CD1c-positive myeloid dendritic cell (primary cell): ENCODE measurements around the gene CCDC50.

Experiments
- DNase-seq: peaks from one replicate; pipeline ENCODE4 v3.0.0-alpha.2; 2016; ENCODE audit errors: extremely low spot score

Gene CCDC50

GRCh38 chr3:191425322-191425734 is 96.1 kb downstream of the CCDC50 start:
- DNase-seq: no peak

GRCh38 chr3:191426311-191426710 is 97.1 kb downstream of the CCDC50 start:
- no peak for DNase-seq

DNA sequence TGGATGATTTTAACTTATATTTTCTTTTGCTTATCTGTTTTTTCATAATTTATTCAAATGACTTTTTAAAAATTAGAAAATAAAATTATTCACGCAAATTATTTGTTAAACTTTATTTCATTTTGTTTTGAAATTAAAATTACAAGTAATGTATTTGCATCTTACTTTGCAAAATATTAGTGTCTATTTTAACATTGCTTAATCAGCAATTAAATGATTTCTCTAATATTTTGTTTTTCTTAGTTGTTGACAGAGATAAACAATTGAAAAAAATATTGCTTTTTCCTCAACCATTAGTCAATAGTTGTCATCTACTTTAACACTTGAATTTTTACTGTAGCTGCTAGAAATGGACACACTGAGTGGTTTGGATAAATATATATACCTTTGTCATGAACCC is 99.0 kb downstream of the CCDC50 start:
- no peak for DNase-seq

DNA sequence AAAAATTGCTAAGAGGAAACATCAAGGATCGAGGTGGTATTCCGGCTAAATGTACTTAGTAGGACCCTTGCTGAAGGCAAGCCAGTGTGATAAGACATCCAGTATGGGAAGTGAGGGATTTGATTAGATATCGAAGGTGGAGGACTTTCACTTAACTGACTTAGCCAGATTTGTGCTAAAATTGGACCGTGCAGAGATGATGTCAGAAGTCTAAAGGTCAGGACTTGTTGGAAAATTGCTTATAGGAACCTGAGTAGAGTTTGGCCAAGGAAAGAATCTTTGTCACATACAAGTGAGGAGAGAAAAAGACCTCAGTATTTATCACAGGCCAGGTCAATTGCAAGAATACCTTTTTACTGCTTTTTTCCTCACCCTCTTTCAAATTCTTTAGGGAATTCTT is 100.9 kb downstream of the CCDC50 start:
- no peak for DNase-seq

GRCh38 chr3:191431160-191431822 is 102.1 kb downstream of the CCDC50 start:
- DNase-seq: no peak

- no peak for DNase-seq
Observed at GRCh38 chr3:191432162-191432561, 103.0 kb downstream of the CCDC50 start.

DNA sequence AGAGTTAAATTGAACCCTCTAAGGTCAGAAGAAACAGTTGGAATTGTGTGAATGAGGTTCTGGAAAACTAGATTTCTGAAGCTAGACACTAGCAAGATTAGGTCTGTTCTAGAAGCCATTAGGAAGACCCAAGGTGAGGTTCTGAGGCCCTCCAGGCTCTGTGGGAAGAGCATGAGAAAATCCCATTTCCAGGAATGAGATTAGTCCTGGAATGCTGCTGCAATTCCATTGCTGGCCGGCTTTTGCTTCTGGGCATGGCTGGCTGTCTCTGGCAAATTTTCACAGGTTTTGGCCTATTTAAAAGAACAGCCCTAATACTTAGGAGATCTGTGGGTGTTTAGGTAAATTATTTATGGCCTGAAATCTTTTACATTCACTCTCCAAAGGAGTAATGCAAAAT is 104.8 kb downstream of the CCDC50 start:
- no peak for DNase-seq

- peak; percentile 7 for DNase-seq
Observed at GRCh38 chr3:191435981-191436380, 106.8 kb downstream of the CCDC50 start.

DNA sequence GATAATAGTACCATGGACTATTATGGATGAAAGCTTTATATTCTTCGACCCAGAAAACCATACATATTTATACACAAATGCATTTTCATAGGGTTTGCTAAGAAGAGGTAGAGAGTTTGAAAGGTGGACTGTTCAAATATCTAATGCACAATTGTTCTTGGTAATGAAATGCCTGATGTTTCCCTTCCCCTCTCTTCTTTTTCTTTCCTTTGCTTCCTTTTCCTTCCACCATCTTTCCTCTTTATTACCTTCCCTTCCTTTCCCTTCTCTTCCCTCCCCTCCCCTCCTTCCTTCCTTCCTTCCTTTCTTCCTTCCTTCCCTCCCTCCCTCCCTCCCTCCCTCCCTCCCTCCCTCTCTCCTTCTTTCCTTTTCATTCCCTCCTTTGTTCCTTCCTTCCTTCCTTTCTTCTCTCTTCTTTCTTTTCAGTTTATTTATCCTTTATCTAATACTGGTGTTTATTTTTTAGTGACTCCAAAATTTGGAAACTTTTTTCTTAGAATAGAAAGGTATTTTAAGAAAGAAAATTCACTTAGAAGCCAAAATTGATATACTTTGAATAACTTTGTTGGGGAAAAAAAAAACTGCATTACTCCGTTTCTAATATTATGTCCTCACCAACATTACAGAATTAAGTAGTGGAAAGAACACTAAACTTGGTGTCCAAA is 109.1 kb downstream of the CCDC50 start:
- DNase-seq: no peak

DNA sequence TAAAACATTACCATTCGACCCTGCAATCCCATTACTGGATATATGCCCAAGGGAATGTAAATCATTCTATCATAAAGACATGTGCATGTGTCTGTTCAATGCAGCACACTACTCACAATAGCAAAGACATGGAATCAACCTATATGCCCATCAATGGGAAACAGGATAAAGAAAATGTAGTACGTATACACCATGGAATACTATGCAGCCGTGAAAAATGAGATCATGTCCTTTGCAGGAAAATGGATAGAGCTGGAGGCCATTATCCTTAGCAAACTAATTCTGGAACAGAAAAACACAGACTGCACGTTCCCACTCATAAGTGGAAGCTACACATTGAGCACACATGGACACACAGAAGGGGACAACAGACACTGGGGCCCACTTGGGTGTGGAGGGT is 111.3 kb downstream of the CCDC50 start:
- no peak for DNase-seq

DNA sequence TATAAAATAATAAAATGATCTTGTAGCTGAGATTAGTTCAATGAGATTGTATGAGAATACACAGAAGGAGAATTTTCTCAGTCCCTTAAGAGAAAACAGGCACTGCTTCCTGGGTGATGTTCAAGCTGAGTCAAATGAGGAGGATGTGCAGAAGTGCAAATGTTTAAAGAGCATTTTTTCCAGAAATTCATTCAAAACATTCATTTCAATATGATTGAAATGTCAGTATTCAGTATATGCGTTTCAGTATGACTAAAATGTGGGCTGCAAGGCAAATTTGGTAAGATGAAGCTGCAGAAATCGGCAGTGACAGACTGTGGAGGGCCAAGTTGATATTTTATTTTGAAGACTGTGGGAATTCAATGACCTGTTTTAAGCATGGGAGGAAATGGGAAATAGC is 112.5 kb downstream of the CCDC50 start:
- no peak for DNase-seq

DNA sequence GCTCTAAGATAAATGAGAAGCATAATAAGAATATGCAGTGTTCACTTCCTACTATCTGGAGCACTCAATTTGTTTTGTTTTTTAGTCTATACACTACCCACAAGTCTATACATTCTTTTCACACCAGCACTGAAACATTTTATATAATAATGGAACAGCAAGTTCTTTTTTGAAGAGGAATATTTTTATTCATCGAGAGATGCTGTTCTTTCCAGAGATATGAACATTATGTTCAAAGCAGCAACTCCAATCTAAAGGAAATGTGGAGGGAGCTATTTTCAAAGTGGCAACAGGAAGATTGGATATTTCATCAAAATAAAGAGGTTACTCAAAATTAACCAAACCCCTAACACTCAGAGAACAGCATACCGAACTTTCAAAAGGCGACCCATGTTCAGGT is 115.4 kb downstream of the CCDC50 start:
- no peak for DNase-seq
